ENCODE data around the gene MCM3AP.

The MCM3AP gene

DNA sequence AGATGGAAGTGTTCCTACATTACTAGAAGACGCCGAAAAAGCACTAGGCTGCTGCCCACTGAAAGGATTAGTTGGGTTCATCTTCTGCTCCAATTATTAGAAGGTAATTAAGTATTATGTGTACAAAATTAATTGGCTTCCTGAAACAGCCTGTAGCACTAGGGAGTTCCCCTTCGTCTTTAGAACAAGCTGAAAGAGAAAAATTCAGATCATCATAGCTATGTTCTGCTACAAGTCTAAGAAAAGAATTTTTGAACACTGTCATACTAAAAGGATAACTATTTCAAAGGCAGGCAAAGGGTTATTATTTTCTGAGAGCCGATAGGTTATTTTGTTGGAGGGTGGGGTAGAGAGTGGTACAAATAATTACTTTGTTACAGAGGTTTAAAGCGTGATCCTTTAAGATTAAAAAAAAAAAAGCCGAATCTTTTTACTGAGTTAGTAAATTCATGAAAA lies at the start of gene MCM3AP:
Gene MCM3AP, minus strand, starts transcription at position 406 of the 456 bp plus-strand sequence. Its CDS starts 325 bp downstream, at position 81.
- no peak for DNase-seq (ENCODE audit: low spot score)

DNA sequence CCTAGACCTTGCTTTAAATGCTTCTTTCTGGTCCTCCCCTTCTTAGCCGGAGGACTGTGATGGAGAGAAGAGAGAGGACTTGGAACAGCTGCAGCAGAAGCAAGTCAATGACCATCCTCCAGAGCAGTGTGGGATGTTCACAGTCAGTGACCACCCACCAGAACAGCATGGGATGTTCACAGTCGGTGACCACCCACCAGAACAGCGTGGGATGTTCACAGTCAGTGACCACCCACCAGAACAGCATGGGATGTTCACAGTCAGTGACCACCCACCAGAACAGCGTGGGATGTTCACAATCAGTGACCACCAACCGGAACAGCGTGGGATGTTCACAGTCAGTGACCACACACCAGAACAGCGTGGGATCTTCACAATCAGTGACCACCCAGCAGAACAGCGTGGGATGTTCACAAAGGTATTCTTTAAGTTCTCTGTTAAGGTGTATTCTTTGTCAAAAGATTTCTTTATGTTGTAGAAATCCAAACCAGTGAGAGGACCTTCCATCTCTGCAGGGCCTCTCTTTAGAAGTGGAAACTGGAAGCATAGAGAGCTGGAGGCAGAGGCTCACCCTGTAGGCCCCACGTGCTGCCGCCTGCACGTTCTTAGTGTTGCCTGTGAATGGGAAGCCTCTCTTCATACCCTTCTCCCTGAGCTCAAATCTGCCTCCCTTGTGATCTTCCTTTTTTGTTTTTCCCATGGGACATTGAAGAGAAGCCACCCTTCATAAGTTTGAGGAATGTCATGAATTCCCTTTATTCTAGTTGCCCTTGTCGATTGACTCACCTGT lies 49.1 kb upstream of the MCM3AP start:
- no peak for DNase-seq (ENCODE audit: low spot score)

GRCh38 chr21:46329796-46330195 lies 44.4 kb upstream of the MCM3AP start:
- no peak for DNase-seq (ENCODE audit: low spot score)

DNA sequence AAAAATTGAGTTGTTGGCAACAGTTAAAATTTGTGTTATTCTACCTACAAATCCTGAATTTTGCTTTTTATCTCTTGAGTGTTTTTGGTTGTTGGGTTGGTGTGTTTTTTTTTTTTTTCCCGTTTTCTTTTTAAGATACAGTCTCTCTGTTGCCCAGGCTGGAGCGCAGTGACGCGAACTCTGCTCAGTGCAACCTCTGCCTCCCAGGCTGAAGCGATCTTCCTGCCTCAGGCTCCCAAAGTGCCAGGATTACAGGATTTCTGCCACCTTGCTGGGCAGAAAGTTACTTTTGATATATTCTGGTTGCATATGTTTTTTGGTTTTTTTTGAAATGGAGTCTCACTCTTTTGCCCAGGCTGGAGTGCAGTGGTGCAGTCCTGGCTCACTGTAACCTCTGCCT lies 42.7 kb upstream of the MCM3AP start:
- DNase-seq (ENCODE audit: low spot score): no peak

DNA sequence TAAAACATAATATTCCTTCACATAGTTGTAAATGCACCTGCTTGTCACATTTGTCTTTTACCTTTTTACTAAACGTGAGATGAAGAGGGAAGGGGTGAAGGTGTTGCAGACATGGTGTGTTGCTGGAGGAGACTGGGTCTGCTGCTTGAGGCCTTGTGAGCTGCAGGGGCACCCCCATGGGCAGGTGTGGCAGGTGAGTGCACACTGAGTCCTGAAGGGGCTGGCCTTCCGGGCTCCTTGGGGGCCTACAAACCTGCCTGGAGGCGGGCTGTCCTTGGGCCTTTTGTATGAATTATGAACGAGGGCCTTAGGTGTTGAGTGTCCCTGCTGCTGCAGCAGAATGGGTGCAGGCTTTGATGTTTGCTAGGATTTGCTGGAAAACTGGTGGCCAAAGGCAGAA lies 42.3 kb upstream of the MCM3AP start:
- DNase-seq (ENCODE audit: low spot score): no peak

- DNase-seq (ENCODE audit: low spot score): no peak
These were observed 40.8 kb upstream of the MCM3AP start for GRCh38 chr21:46326110-46326703.

DNA sequence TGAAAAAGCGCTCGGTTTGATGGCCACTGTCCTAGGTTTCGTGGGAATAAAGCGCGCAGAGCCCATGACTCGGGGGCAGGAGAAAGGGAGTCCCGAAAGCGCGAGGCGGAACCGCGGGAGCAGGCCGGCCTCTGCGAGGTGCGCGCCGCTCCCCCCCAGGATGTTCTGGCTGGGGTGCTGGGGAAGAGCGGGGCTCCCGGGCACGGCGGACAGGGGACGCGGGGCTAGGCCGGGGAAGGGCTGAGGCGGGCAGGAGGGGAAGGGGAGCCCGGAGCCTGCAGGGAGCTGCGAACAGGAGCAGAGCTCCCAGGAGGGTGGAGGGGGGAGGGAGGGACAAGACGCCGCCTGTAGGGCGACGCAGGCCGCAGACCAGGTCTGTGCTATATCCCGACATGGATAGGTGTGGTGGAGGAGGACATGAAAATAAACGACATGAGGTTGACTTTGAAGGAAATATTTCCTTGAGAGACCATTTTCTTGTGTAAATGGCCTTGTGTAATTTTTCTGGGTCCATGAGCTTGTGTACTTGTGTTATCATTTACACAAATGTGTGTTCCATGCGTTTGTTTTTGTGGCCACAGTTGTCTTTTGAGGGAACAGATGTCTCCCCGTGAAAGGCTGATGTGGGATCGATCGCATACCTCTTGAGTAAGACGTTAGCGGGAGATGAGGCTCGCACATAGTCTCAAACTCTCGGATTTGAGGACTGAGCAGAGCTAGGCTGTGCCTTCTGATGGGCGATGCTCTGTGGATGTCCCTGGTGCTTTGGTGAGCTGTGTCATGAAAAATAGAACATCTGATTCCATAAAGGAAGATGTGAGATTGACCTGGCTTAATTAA lies 39.9 kb upstream of the MCM3AP start:
- peak; percentile 45 for DNase-seq (ENCODE audit: low spot score)

GRCh38 chr21:46324390-46325072 lies 39.1 kb upstream of the MCM3AP start:
- DNase-seq (ENCODE audit: low spot score): peak; percentile 83

- DNase-seq (ENCODE audit: low spot score): peak; percentile 96
These were observed 38.4 kb upstream of the MCM3AP start, which contains the start of the genes C21orf58 and PCNT for GRCh38 chr21:46323710-46324389. Gene C21orf58 (minus strand): TSS chr21:46323870. CDS start chr21:46322738, 1,132 bp downstream. Gene PCNT (plus strand): TSS chr21:46324156. CDS start chr21:46324229, 73 bp downstream.

DNA sequence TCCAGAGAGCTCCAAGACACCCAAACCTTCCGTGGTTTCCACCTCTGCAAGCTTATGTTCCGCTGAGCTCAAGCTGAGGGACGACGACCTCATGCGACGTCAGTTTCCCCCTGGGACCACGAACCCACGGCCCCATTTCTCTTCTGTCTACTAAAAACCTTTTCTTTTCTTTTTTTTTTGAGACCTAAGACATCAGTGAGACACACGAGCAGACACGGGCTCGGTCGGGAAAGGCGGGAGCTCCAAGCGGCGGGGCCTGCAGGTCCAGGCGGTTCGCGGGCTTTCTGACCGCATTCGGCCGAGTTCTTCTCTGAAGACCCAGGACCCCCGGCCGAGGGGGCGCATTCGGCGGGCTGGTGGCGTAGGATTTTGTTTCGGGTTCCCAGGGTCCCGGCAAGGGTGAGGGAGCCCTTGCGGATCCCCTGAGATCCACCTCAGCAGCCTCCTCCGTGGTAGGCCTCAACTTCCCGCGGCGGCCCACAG lies 37.9 kb upstream of the MCM3AP start:
- DNase-seq (ENCODE audit: low spot score): no peak

GRCh38 chr21:46322351-46323226 lies 37.2 kb upstream of the MCM3AP start:
- no peak for DNase-seq (ENCODE audit: low spot score)

GRCh38 chr21:46320331-46320801 lies 35.0 kb upstream of the MCM3AP start:
- no peak for DNase-seq (ENCODE audit: low spot score)

- DNase-seq (ENCODE audit: low spot score): no peak
These were observed 33.8 kb upstream of the MCM3AP start for GRCh38 chr21:46319186-46319585.

- no peak for DNase-seq (ENCODE audit: low spot score)
These were observed 33.0 kb upstream of the MCM3AP start for GRCh38 chr21:46318464-46318845.

DNA sequence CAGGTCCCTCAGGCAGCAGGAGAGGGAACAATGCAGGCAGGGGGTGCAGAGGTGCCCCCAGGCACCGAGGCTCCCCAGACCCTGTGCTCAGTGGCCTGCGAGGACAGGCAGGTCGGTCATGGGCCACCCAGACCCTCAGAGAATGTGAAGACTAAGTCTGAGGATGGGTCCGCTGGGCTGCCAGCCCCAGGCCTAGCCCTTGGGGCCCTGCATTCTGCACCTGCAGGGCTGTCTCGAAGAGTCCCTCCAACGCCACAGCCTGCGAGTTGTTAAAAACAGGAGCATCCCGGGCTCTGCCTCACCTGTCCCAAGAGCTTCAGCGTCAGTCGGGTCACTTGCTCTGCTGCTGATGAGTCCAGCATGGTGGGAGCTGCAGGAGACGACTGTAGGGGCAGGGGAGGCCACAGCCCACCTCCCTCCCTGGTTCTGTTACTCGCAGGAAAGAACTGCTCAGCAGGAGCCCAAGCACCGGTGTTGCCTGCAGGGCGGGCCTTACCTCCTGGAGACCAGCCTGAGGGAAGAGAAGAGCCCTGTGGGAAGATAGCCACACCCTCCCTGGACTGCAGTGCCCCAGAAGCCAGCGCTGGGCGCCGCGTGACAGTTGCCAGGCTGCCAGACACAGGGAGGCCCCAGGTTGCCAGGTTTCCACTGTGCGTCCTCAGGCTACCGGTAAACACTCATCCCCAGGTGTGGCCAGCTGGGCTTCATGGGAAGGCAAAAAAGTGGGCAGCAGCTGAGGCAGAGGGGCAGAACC lies 32.5 kb upstream of the MCM3AP start:
- no peak for DNase-seq (ENCODE audit: low spot score)

GRCh38 chr21:46316708-46317324 lies 31.4 kb upstream of the MCM3AP start:
- no peak for DNase-seq (ENCODE audit: low spot score)

- DNase-seq (ENCODE audit: low spot score): no peak
These were observed 29.1 kb upstream of the MCM3AP start for GRCh38 chr21:46314441-46315020.

GRCh38 chr21:46312949-46313348 lies 27.5 kb upstream of the MCM3AP start:
- DNase-seq (ENCODE audit: low spot score): no peak
